ENCODE data around the gene ALKAL2. TPM values are rescaled to one million over a fixed set of nuclear protein-coding genes. Genes with fewer than 3 reads are reported as not detected.
A peak's percentile ranks its signal among the peaks of the same experiment; 100 is the strongest.

The ALKAL2 gene
- total and polyA plus RNA-seq, 2 of the 13 experiments (the other 11 are each of a cell fraction or from before 2014, with no cell fraction given) = 0.22 to 1.7 TPM

GRCh38 chr2:264493-265468 is 23.1 kb downstream of the ALKAL2 start, which contains the start of gene ACP1 (continued):
- TF ChIP-seq ZBTB46 (CRISPR knock-in tag; IDR thresholded peaks at IDR 0.05; ENCODE audit: borderline replicate concordance) = no peak
- no peak for TF ChIP-seq JUN (CRISPR knock-in tag; IDR thresholded peaks at IDR 0.05)
- TF ChIP-seq, protein P1, sequence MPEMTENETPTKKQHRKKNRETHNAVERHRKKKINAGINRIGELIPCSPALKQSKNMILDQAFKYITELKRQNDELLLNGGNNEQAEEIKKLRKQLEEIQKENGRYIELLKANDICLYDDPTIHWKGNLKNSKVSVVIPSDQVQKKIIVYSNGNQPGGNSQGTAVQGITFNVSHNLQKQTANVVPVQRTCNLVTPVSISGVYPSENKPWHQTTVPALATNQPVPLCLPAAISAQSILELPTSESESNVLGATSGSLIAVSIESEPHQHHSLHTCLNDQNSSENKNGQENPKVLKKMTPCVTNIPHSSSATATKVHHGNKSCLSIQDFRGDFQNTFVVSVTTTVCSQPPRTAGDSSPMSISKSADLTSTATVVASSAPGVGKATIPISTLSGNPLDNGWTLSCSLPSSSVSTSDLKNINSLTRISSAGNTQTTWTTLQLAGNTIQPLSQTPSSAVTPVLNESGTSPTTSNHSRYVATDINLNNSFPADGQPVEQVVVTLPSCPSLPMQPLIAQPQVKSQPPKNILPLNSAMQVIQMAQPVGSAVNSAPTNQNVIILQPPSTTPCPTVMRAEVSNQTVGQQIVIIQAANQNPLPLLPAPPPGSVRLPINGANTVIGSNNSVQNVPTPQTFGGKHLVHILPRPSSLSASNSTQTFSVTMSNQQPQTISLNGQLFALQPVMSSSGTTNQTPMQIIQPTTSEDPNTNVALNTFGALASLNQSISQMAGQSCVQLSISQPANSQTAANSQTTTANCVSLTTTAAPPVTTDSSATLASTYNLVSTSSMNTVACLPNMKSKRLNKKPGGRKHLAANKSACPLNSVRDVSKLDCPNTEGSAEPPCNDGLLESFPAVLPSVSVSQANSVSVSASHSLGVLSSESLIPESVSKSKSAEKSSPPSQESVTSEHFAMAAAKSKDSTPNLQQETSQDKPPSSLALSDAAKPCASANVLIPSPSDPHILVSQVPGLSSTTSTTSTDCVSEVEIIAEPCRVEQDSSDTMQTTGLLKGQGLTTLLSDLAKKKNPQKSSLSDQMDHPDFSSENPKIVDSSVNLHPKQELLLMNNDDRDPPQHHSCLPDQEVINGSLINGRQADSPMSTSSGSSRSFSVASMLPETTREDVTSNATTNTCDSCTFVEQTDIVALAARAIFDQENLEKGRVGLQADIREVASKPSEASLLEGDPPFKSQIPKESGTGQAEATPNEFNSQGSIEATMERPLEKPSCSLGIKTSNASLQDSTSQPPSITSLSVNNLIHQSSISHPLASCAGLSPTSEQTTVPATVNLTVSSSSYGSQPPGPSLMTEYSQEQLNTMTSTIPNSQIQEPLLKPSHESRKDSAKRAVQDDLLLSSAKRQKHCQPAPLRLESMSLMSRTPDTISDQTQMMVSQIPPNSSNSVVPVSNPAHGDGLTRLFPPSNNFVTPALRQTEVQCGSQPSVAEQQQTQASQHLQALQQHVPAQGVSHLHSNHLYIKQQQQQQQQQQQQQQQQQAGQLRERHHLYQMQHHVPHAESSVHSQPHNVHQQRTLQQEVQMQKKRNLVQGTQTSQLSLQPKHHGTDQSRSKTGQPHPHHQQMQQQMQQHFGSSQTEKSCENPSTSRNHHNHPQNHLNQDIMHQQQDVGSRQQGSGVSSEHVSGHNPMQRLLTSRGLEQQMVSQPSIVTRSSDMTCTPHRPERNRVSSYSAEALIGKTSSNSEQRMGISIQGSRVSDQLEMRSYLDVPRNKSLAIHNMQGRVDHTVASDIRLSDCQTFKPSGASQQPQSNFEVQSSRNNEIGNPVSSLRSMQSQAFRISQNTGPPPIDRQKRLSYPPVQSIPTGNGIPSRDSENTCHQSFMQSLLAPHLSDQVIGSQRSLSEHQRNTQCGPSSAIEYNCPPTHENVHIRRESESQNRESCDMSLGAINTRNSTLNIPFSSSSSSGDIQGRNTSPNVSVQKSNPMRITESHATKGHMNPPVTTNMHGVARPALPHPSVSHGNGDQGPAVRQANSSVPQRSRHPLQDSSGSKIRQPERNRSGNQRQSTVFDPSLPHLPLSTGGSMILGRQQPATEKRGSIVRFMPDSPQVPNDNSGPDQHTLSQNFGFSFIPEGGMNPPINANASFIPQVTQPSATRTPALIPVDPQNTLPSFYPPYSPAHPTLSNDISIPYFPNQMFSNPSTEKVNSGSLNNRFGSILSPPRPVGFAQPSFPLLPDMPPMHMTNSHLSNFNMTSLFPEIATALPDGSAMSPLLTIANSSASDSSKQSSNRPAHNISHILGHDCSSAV (CRISPR knock-in tag; IDR thresholded peaks at IDR 0.05; ENCODE audit: borderline replicate concordance) = no peak
- TF ChIP-seq ZNF101 (CRISPR knock-in tag; IDR thresholded peaks at IDR 0.05; ENCODE audit: borderline replicate concordance, low read depth) = no peak
- peak; percentile 94 for TF ChIP-seq ZNF619 (CRISPR knock-in tag; IDR thresholded peaks at IDR 0.05)
- no peak for TF ChIP-seq ZFP36L1 (CRISPR knock-in tag; IDR thresholded peaks at IDR 0.05)
- no peak for TF ChIP-seq SUZ12 (IDR thresholded peaks at IDR 0.05; ENCODE audit: low read depth, low read length)
- TF ChIP-seq ZNF264 (CRISPR knock-in tag; IDR thresholded peaks at IDR 0.05) = no peak
- TF ChIP-seq, protein P2, sequence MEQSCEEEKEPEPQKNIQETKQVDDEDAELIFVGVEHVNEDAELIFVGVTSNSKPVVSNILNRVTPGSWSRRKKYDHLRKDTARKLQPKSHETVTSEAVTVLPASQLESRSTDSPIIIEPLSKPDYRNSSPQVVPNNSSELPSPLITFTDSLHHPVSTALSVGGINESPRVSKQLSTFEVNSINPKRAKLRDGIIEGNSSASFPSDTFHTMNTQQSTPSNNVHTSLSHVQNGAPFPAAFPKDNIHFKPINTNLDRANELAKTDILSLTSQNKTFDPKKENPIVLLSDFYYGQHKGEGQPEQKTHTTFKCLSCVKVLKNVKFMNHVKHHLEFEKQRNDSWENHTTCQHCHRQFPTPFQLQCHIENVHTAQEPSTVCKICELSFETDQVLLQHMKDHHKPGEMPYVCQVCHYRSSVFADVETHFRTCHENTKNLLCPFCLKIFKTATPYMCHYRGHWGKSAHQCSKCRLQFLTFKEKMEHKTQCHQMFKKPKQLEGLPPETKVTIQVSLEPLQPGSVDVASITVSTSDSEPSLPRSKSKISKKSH (CRISPR knock-in tag; IDR thresholded peaks at IDR 0.05; ENCODE audit: borderline replicate concordance) = peak; percentile 92

Data from HepG2 (cell line).